Uterus (tissue), 2 donors: Measurements from ENCODE around the gene RFX3.

Experiments used
- POLR2A ChIP-seq, 2 donors: fragments of 450-650 bp; IDR thresholded peaks; one replicate each; pipeline ENCODE4 v1.6.1; 2016; ENCODE audit warnings: antibody characterized with exemption in 2 of 2, mild to moderate bottlenecking in 1 of 2, moderate library complexity in 1 of 2
- TF ChIP-seq, protein P1 (sequence below), 4 experiments: fragments of 200-600 bp in 2 of 4; fragments of 450-650 bp in 2 of 4; sonication (generic) in 2 of 4; IDR thresholded peaks; one replicate each; pipeline ENCODE4 v1.5.1; 2016 to 2019; ENCODE audit warnings: antibody characterized with exemption in 4 of 4, mild to moderate bottlenecking in 2 of 4, moderate library complexity in 1 of 4

DNA sequence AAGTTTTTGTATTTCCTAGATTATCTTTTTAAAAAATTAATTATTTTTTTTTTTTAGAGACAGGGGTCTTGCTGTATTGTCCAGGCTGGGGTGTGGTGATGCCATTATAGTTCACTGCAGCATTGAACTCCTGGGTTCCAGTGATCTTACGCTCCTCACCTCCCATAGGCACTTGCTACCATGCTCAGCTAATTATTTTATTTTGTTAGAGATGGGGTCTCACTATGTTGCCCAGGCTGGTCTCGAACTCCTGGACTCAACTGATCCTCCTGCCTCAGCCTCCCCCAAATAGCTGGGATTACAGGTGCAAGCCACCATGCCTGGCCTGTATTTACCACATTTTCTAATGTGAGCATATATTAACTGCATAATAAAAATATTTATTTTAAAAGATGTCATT lies 274.5 kb downstream of the RFX3 start:
- TF ChIP-seq, protein P1, sequence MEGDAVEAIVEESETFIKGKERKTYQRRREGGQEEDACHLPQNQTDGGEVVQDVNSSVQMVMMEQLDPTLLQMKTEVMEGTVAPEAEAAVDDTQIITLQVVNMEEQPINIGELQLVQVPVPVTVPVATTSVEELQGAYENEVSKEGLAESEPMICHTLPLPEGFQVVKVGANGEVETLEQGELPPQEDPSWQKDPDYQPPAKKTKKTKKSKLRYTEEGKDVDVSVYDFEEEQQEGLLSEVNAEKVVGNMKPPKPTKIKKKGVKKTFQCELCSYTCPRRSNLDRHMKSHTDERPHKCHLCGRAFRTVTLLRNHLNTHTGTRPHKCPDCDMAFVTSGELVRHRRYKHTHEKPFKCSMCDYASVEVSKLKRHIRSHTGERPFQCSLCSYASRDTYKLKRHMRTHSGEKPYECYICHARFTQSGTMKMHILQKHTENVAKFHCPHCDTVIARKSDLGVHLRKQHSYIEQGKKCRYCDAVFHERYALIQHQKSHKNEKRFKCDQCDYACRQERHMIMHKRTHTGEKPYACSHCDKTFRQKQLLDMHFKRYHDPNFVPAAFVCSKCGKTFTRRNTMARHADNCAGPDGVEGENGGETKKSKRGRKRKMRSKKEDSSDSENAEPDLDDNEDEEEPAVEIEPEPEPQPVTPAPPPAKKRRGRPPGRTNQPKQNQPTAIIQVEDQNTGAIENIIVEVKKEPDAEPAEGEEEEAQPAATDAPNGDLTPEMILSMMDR (IDR thresholded peaks at IDR 0.05): no peak
- no peak for TF ChIP-seq POLR2A (IDR thresholded peaks at IDR 0.05)
